ENCODE data around the gene CELA3A. TPM values are rescaled to one million over a fixed set of nuclear protein-coding genes. Genes with fewer than 3 reads are reported as not detected.

Gene CELA3A
- total RNA-seq, 1 donor from 2014 or later, result 3.1 TPM

- Mint-ChIP-seq H3K4me1 (ENCODE audit: low read depth) (peaks cover 25% of the 10 kb centered on the region), H3K9me3 (ENCODE audit: low read depth) (peaks cover 4% of the 10 kb centered on the region), H3K27ac (peak overlapping the region; percentile 12), H3K4me3 (ENCODE audit: low read depth) (no peak overlapping the region), H3K36me3 (ENCODE audit: insufficient read depth) (peaks cover 3% of the 10 kb centered on the region), H3K27me3 (no peaks in the 10 kb centered on the region)
- TF ChIP-seq, protein P1, sequence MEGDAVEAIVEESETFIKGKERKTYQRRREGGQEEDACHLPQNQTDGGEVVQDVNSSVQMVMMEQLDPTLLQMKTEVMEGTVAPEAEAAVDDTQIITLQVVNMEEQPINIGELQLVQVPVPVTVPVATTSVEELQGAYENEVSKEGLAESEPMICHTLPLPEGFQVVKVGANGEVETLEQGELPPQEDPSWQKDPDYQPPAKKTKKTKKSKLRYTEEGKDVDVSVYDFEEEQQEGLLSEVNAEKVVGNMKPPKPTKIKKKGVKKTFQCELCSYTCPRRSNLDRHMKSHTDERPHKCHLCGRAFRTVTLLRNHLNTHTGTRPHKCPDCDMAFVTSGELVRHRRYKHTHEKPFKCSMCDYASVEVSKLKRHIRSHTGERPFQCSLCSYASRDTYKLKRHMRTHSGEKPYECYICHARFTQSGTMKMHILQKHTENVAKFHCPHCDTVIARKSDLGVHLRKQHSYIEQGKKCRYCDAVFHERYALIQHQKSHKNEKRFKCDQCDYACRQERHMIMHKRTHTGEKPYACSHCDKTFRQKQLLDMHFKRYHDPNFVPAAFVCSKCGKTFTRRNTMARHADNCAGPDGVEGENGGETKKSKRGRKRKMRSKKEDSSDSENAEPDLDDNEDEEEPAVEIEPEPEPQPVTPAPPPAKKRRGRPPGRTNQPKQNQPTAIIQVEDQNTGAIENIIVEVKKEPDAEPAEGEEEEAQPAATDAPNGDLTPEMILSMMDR (IDR thresholded peaks at IDR 0.05; ENCODE audit: unreplicated experiment), result no peak
- DNase-seq (ENCODE audit: low spot score, unreplicated experiment), result no peak
These were observed 43.4 kb downstream of the CELA3A start for GRCh38 chr1:22044690-22045420.

DNA sequence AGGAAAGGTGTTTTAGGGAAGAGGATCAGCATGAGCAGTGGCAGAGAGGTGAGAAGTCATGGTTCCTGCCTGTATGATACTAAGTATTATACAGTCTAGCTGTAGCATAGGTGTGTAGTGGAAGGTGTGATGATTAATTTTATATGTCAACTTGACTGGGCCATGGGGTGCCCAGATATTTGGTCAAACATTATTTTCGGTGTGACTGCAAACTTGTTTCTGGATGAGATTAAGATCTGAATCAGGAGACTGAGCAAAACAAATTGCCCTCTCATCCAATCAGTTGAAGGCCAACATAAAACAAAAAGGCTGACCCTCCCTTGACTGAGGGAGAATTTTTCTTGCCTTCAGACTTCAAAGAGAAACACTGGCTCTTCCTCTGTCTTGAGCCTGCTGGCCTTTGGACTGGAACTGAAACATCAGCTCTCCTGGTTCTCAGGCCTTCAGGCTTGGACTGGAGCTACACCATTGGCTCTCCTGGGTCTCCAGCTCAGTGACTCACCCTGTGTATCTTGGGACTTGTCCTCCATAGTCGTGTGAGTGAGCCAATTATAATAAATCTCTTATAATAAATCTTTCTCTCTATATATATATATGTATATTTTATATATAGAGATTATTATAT lies 44.3 kb downstream of the CELA3A start:
- Mint-ChIP-seq H3K27ac (no peak overlapping the region), H3K9me3 (ENCODE audit: low read depth) (peaks cover 4% of the 10 kb centered on the region), H3K4me1 (ENCODE audit: low read depth) (peaks cover 22% of the 10 kb centered on the region), H3K36me3 (ENCODE audit: insufficient read depth) (peaks cover 4% of the 10 kb centered on the region), H3K27me3 (no peaks in the 10 kb centered on the region), H3K4me3 (ENCODE audit: low read depth) (no peak overlapping the region)
- no peak for DNase-seq (ENCODE audit: low spot score, unreplicated experiment)
- TF ChIP-seq, protein P1 (IDR thresholded peaks at IDR 0.05; ENCODE audit: unreplicated experiment), result no peak

DNA sequence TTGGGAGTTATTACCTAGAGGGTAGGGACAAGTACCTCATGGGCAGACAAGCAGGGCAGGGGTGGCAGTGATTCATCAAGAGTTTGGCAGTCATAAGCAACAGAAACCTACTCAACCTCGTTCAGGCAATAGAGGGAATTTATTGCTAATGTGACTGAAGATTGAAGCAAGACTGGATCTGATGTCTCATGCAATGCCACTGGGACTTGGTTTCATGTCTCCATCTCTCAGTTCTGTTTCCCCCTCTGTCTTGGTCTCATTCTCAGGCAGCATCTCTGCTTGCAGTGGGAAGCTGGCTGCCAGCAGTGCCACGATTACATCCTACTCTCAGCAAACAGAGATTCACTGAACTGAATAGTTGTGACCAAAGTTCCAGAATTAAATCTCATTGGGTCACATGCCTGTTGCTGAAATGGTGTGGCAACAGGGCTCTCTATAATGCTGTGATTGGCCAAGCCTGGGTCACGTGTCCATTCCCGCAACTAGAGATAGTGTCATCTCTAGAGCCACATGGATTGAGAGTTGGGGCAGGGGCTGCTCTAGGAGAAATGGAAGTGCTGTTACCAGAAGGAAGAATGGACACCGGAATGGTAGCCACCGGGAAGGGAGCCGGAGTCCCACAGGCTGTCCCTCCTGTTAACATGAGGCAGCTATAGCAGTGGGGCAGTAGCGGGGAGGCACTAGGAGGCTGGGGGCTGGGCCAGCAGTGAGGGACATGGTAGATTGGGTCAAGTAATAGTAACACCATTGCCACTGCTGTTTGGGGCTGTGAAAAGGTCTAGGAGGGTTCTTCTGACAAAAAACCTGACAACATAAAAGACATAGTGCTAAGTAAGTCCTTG lies 47.1 kb downstream of the CELA3A start:
- Mint-ChIP-seq H3K27ac (no peak overlapping the region), H3K4me1 (ENCODE audit: low read depth) (peaks cover 10% of the 10 kb centered on the region), H3K9me3 (ENCODE audit: low read depth) (peaks cover 4% of the 10 kb centered on the region), H3K27me3 (no peaks in the 10 kb centered on the region), H3K36me3 (ENCODE audit: insufficient read depth) (peaks cover 4% of the 10 kb centered on the region), H3K4me3 (ENCODE audit: low read depth) (no peak overlapping the region)
- DNase-seq (ENCODE audit: low spot score, unreplicated experiment), result no peak
- TF ChIP-seq, protein P1 (IDR thresholded peaks at IDR 0.05; ENCODE audit: unreplicated experiment), result no peak

- Mint-ChIP-seq H3K36me3 (ENCODE audit: insufficient read depth) (peaks cover 7% of the 10 kb centered on the region), H3K27ac (no peak overlapping the region), H3K4me1 (ENCODE audit: low read depth) (peaks cover 9% of the 10 kb centered on the region), H3K4me3 (ENCODE audit: low read depth) (no peak overlapping the region), H3K9me3 (ENCODE audit: low read depth) (peaks cover 2% of the 10 kb centered on the region), H3K27me3 (no peaks in the 10 kb centered on the region)
- TF ChIP-seq, protein P1 (IDR thresholded peaks at IDR 0.05; ENCODE audit: unreplicated experiment), result no peak
- no peak for DNase-seq (ENCODE audit: low spot score, unreplicated experiment)
These were observed 48.9 kb downstream of the CELA3A start for GRCh38 chr1:22050330-22050729.

GRCh38 chr1:22051607-22052114 lies 50.2 kb downstream of the CELA3A start:
- peaks cover 17% of the 10 kb centered on the region for H3K4me1 Mint-ChIP-seq (ENCODE audit: low read depth)

More at GRCh38 chr1:22051607-22052114, 50.2 kb downstream of the CELA3A start:
- TF ChIP-seq, protein P1 (IDR thresholded peaks at IDR 0.05; ENCODE audit: unreplicated experiment), result no peak
- Mint-ChIP-seq H3K4me3 (ENCODE audit: low read depth) (peak overlapping the region; percentile 82), H3K27me3 (no peaks in the 10 kb centered on the region), H3K9me3 (ENCODE audit: low read depth) (no peaks in the 10 kb centered on the region), H3K27ac (peak overlapping the region; percentile 96), H3K36me3 (ENCODE audit: insufficient read depth) (peaks cover 10% of the 10 kb centered on the region)
- no peak for DNase-seq (ENCODE audit: low spot score, unreplicated experiment)

All from progenitor cell of endocrine pancreas (in vitro differentiated cells).